WTC11 (cell line): ENCODE results near the gene SEMA5B. TPM values are rescaled to one million over a fixed set of nuclear protein-coding genes. Genes with fewer than 3 reads are reported as not detected.
A peak's percentile ranks its signal among the peaks of the same experiment; 100 is the strongest.

ENCODE experiments used
- ATAC-seq: fragments of 200-7000 bp; cut with Tn5 transposase; 2 replicates; pipeline ENCODE4 v1.10.0; 2021; ENCODE audit warnings: mild to moderate bottlenecking, moderate library complexity
- CTCF ChIA-PET: fragments of 300-600 bp; sonication (Branson Sonifier 250); formaldehyde crosslinking; loops from one replicate; lab custom pipeline; 2021; ENCODE audit warnings: antibody characterized with exemption; lab: Charles Lee
- POLR2A ChIA-PET: fragments of 350-600 bp; sonication (Branson Sonifier 250); formaldehyde crosslinking; loops from one replicate; lab custom pipeline; 2021; ENCODE audit warnings: antibody characterized with exemption; lab: Charles Lee
- DNase-seq: peaks from one replicate; pipeline ENCODE4 v3.0.0; 2021; ENCODE audit warnings: low spot score
- H3K27ac Mint-ChIP-seq: 2 replicates; pipeline ENCODE4 v1.8.0; 2021; ENCODE audit warnings: mixed read lengths
- H3K27me3 Mint-ChIP-seq: 2 replicates; pipeline ENCODE4 v1.8.0; 2021; ENCODE audit warnings: low read depth, mild to moderate bottlenecking, moderate library complexity, mixed read lengths
- H3K36me3 Mint-ChIP-seq: 2 replicates; pipeline ENCODE4 v1.8.0; 2021; ENCODE audit warnings: mixed read lengths
- H3K4me1 Mint-ChIP-seq: 2 replicates; pipeline ENCODE4 v1.8.0; 2022; ENCODE audit warnings: mixed read lengths
- H3K4me3 Mint-ChIP-seq: 2 replicates; pipeline ENCODE4 v1.8.0; 2021; ENCODE audit warnings: mild to moderate bottlenecking, moderate library complexity, mixed read lengths
- H3K9me3 Mint-ChIP-seq: 2 replicates; pipeline ENCODE4 v1.8.0; 2021; ENCODE audit warnings: mixed read lengths
- FOXJ3 ChIP-seq: sonication (generic); formaldehyde crosslinking; IDR thresholded peaks from 2 replicates; pipeline ENCODE4 v1.9.0; 2021; ENCODE audit warnings: missing genetic modification reagents, mild to moderate bottlenecking, borderline replicate concordance
- FOXP4 ChIP-seq: sonication (generic); formaldehyde crosslinking; IDR thresholded peaks from 2 replicates; pipeline ENCODE4 v1.8.0; 2022; ENCODE audit warnings: mild to moderate bottlenecking, missing genetic modification reagents
- GRHL2 ChIP-seq: fragments of 250-450 bp; sonication (Bioruptor Pico); IDR thresholded peaks from 2 replicates; pipeline ENCODE4 v1.8.0; 2022; ENCODE audit warnings: mild to moderate bottlenecking, moderate library complexity; ENCODE audit not compliant: insufficient replicate concordance, severe bottlenecking
- JUN ChIP-seq: sonication (generic); formaldehyde crosslinking; IDR thresholded peaks from 2 replicates; pipeline ENCODE4 v1.8.0; 2023; ENCODE audit warnings: mild to moderate bottlenecking, missing genetic modification reagents
- KAT7 ChIP-seq: sonication (generic); formaldehyde crosslinking; IDR thresholded peaks from 2 replicates; pipeline ENCODE4 v1.8.1; 2023; ENCODE audit warnings: missing genetic modification reagents, mild to moderate bottlenecking, borderline replicate concordance
- NFE2L1 ChIP-seq: sonication (generic); formaldehyde crosslinking; IDR thresholded peaks from 2 replicates; pipeline ENCODE4 v1.8.1; 2023; ENCODE audit warnings: missing genetic modification reagents
- NFYB ChIP-seq: sonication (generic); formaldehyde crosslinking; conservative IDR thresholded peaks from 2 replicates; pipeline ENCODE4 v1.8.0; 2022; ENCODE audit warnings: low read depth, missing genetic modification reagents
- NR2C2 ChIP-seq: sonication (generic); formaldehyde crosslinking; IDR thresholded peaks from 2 replicates; pipeline ENCODE4 v1.8.0; 2022; ENCODE audit warnings: mild to moderate bottlenecking, missing genetic modification reagents
- PRRX2 ChIP-seq: fragments of 250-450 bp; sonication (Bioruptor Pico); IDR thresholded peaks from 2 replicates; pipeline ENCODE4 v1.8.0; 2021; ENCODE audit warnings: mild to moderate bottlenecking
- SP1 ChIP-seq: sonication (generic); formaldehyde crosslinking; conservative IDR thresholded peaks from 2 replicates; pipeline ENCODE4 v1.8.1; 2022; ENCODE audit warnings: missing genetic modification reagents
- TCF7 ChIP-seq: sonication (generic); formaldehyde crosslinking; IDR thresholded peaks from 2 replicates; pipeline ENCODE4 v1.8.0; 2022; ENCODE audit warnings: mild to moderate bottlenecking, low read depth, missing genetic modification reagents, moderate library complexity
- ZNF219 ChIP-seq: sonication (generic); formaldehyde crosslinking; IDR thresholded peaks from 2 replicates; pipeline ENCODE4 v1.8.0; 2023; ENCODE audit warnings: missing genetic modification reagents, mild to moderate bottlenecking, borderline replicate concordance
- ZNF263 ChIP-seq: sonication (generic); formaldehyde crosslinking; IDR thresholded peaks from 2 replicates; pipeline ENCODE4 v1.8.1; 2022; ENCODE audit warnings: low read depth, mild to moderate bottlenecking, moderate library complexity, missing genetic modification reagents
- ZNF281 ChIP-seq: sonication (generic); formaldehyde crosslinking; IDR thresholded peaks from 2 replicates; pipeline ENCODE4 v1.8.0; 2023; ENCODE audit warnings: mild to moderate bottlenecking, missing genetic modification reagents
- ZNF416 ChIP-seq: fragments of 250-450 bp; sonication (Bioruptor Pico); IDR thresholded peaks from 2 replicates; pipeline ENCODE4 v1.9.0; 2021; ENCODE audit warnings: mild to moderate bottlenecking, inconsistent platforms
- ZNF512 ChIP-seq: sonication (generic); formaldehyde crosslinking; IDR thresholded peaks from 2 replicates; pipeline ENCODE4 v1.8.1; 2022; ENCODE audit warnings: missing genetic modification reagents, borderline replicate concordance
- total RNA-seq: library from RNA; stranded (reverse); gene quantifications from 3 replicates; pipeline ENCODE4 v1.2.3, GENCODE V29; 2021
- TF ChIP-seq, protein P1 (sequence below): fragments of 250-450 bp; sonication (Bioruptor Pico); IDR thresholded peaks from 2 replicates; pipeline ENCODE4 v1.9.0; 2021; ENCODE audit warnings: mild to moderate bottlenecking
- TF ChIP-seq, protein P2 (sequence below): sonication (generic); formaldehyde crosslinking; IDR thresholded peaks from 2 replicates; pipeline ENCODE4 v1.8.1; 2023; ENCODE audit warnings: mild to moderate bottlenecking, missing genetic modification reagents, borderline replicate concordance

Gene SEMA5B
- total RNA-seq, 1 experiment from 2014 or later: 20.7 TPM

DNA sequence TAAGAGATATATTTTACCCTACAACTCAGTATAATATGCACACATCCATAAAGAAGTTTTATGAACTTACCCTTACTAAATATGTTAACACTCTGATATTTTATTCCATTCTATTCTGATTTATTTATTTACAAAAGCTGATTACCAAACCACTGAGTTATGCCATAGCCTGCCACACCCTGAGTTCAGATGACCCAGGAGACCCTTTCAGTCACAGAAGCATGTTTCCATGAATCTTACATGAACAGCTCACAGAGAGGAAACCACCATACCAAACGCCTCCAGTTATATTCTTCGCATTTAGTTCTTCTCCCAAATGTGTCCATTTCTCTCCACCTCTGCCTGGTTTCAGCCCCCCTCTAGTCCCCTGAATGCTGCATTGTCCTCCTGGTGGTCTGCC is 103.5 kb downstream of the SEMA5B start (continued):
- TF ChIP-seq ZNF281 (CRISPR knock-in tag) (no peak), ZNF512 (CRISPR knock-in tag) (no peak), NFYB (CRISPR knock-in tag) (no peak), ZNF219 (CRISPR knock-in tag) (no peak), ZNF263 (CRISPR knock-in tag) (no peak), PRRX2 (CRISPR knock-in tag) (no peak), KAT7 (CRISPR knock-in tag) (no peak), FOXJ3 (no peak), NFE2L1 (no peak), JUN (CRISPR knock-in tag) (no peak)

- Mint-ChIP-seq H3K27me3 (peaks cover 12% of the 10 kb centered on the region), H3K27ac (no peak overlapping the region), H3K36me3 (no peaks in the 10 kb centered on the region), H3K4me3 (no peak overlapping the region), H3K4me1 (no peaks in the 10 kb centered on the region), H3K9me3 (no peaks in the 10 kb centered on the region)
- CTCF ChIA-PET: interaction anchor here (1.0 to 1.3 kb wide), 3 partner anchors 34 to 105 kb away, joined by 3 to 4 read pairs (median 3); partner anchors contain the start of gene SEMA5B
- no peak for TF ChIP-seq NR2C2 (CRISPR knock-in tag)
- no peak for TF ChIP-seq ZNF416 (CRISPR knock-in tag)
- TF ChIP-seq TCF7 (CRISPR knock-in tag): no peak
- TF ChIP-seq, protein P1, sequence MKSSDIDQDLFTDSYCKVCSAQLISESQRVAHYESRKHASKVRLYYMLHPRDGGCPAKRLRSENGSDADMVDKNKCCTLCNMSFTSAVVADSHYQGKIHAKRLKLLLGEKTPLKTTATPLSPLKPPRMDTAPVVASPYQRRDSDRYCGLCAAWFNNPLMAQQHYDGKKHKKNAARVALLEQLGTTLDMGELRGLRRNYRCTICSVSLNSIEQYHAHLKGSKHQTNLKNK (CRISPR knock-in tag): no peak
- no peak for TF ChIP-seq KAT7 (CRISPR knock-in tag)
- no peak for DNase-seq
- POLR2A ChIA-PET: no interaction called here
- no peak for ATAC-seq
Measured at GRCh38 chr3:122923611-122924010, 104.0 kb downstream of the SEMA5B start.

- H3K4me3 Mint-ChIP-seq: peak overlapping the region; percentile 43; the same call in 1 of the 2 replicates
- ATAC-seq: peak; percentile 97
- H3K9me3 Mint-ChIP-seq: no peaks in the 10 kb centered on the region
- no peaks in the 10 kb centered on the region for H3K4me1 Mint-ChIP-seq
- peak; percentile 76 for DNase-seq
- no peaks in the 10 kb centered on the region for H3K36me3 Mint-ChIP-seq
- peaks cover 12% of the 10 kb centered on the region for H3K27me3 Mint-ChIP-seq
- POLR2A ChIA-PET: interaction anchor here (1.0 kb wide), 1 partner anchor 39 kb away, joined by 3 read pairs; no protein-coding TSS in a partner anchor
- no peak overlapping the region for H3K27ac Mint-ChIP-seq
- CTCF ChIA-PET: interaction anchor here (1.0 to 2.1 kb wide), 7 partner anchors 15 to 163 kb away, joined by 3 to 9 read pairs (median 5); partner anchors contain the start of gene SEMA5B
- TF ChIP-seq SP1 (CRISPR knock-in tag) (no peak; the same call in 1 of the 2 replicates), FOXP4 (CRISPR knock-in tag) (no peak), ZNF512 (CRISPR knock-in tag) (no peak), KAT7 (CRISPR knock-in tag) (0 out of 2 replicates have a peak, but pooled peaks have one; percentile 47), FOXJ3 (no peak), GRHL2 (CRISPR knock-in tag) (no peak)
- TF ChIP-seq, protein P2, sequence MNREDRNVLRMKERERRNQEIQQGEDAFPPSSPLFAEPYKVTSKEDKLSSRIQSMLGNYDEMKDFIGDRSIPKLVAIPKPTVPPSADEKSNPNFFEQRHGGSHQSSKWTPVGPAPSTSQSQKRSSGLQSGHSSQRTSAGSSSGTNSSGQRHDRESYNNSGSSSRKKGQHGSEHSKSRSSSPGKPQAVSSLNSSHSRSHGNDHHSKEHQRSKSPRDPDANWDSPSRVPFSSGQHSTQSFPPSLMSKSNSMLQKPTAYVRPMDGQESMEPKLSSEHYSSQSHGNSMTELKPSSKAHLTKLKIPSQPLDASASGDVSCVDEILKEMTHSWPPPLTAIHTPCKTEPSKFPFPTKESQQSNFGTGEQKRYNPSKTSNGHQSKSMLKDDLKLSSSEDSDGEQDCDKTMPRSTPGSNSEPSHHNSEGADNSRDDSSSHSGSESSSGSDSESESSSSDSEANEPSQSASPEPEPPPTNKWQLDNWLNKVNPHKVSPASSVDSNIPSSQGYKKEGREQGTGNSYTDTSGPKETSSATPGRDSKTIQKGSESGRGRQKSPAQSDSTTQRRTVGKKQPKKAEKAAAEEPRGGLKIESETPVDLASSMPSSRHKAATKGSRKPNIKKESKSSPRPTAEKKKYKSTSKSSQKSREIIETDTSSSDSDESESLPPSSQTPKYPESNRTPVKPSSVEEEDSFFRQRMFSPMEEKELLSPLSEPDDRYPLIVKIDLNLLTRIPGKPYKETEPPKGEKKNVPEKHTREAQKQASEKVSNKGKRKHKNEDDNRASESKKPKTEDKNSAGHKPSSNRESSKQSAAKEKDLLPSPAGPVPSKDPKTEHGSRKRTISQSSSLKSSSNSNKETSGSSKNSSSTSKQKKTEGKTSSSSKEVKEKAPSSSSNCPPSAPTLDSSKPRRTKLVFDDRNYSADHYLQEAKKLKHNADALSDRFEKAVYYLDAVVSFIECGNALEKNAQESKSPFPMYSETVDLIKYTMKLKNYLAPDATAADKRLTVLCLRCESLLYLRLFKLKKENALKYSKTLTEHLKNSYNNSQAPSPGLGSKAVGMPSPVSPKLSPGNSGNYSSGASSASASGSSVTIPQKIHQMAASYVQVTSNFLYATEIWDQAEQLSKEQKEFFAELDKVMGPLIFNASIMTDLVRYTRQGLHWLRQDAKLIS (CRISPR knock-in tag): no peak
Measured at GRCh38 chr3:122921791-122922651, 105.5 kb downstream of the SEMA5B start.
